TTC549 (cell line): ENCODE measurements around the gene COL15A1.

Source experiments
- FAIRE-seq: peaks from 2 replicates; lab custom pipeline; 2012; peaks lifted over from hg19 to GRCh38; lab: Jason Lieb, UNC

Gene COL15A1

DNA sequence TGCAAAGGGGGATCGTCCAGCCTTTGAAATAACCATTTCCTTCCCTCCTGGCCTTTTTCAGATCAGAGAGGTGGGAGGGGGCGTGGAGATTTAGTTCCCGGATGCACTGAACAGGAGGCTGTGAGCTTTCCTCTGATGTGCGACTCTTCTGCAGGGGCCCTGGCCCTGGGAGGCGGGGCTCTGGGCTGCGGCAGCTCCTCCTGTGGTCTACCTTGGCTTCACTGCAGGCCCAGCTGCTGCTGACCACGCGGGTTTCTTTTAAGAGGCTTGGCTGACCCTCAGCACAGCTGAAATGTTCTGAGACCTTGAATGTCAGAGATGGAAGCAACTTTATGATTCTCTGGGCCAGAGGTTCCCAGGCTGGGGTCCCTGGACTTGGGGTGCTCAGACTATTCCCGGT is 27.0 kb upstream of the COL15A1 start:
- no peak for FAIRE-seq

- FAIRE-seq = no peak
Observed at GRCh38 chr9:98917746-98918487, 25.8 kb upstream of the COL15A1 start.

DNA sequence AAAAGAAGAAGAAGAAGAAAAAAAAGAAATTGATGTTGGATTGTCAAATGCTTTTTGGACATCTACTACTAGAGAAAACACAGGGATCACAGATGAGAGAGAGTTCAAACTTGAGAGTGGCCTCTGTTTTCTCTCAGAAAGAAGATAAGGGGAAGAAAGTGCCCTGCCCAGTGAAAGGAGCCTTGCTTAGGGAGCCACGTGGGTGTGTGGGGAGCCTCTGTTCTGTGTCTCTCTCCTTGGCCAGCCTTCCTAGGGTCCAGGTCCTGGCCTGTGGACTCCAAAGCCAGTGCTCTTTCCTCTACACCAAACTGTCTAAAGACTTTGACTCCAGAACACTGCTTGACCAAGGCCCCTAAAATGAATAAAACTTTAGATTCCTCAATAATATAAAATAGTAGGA is 22.0 kb upstream of the COL15A1 start:
- no peak for FAIRE-seq

- FAIRE-seq = no peak
Observed at GRCh38 chr9:98922721-98923435, 20.8 kb upstream of the COL15A1 start.

DNA sequence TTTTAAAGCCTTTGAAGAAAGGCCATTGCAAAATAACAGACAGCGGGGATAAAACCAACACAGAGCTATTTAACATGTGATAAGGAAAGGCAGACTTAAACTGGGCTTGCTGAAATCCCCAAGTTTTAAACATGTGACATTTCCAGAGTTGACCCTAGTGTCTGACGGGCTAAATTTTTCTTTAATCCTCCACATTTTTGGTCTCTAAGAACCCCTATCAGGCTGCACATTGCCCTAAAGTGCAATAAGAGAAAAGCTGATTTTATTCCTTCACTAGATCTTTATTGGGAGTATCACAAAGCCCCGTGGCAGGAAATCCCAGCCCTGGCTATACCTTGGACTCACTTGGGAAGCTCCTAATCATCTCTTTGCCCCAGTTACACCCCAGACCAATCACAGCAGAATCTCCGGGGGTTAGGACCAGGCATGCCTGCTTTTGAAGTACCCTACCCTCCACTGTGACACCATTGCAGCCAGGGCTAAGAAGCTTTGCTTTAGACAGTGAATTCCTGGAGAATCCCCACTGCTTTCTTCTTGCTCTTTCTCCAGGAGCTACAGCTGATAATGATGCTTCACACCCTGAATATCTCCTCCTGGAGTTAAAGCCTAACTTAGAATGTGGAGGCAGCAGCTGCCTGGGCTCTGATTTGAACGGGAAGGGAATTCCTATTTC is 20.1 kb upstream of the COL15A1 start:
- FAIRE-seq = no peak

DNA sequence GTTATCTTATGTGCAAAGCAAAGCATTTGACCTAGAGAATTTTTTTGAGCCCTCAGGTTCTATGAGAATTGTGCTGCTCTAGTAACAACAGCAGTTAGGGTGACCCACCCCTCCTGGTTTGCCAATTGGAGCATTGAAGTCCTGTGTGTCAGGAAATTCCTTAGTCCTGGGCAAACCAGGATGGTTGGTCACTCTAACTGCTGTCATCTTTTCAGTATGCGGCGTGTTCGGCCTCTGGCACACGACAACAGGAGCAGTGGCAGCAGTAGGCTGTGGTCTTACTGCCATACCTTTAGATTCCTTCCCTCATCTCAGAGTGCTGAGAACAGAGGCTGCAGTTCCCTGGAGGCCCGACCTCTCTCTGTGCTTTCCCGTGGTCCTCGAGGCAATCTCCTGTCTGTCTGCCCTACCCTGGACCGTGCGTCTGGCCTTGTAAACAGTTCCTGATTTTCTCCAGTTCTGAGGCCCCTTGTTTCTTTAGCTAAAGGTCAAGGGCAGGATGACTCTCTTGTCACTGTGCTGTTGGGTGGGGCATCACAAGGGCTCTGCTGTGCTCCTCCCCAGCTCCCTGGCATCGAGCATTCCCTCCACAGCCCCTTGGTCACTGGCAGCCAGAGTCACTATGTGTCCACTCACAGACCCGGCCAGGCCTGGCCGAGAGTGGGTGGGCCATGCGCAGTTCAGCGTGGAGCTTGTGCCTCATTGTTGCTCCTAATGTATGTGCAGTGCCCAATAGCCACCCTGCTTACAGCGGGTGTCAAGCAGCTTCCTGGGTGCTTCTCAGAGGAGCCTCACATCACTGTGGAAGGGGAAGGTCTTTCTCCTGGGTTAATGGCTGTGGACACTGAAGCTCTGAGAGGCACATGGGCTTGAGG is 18.5 kb upstream of the COL15A1 start:
- no peak for FAIRE-seq

DNA sequence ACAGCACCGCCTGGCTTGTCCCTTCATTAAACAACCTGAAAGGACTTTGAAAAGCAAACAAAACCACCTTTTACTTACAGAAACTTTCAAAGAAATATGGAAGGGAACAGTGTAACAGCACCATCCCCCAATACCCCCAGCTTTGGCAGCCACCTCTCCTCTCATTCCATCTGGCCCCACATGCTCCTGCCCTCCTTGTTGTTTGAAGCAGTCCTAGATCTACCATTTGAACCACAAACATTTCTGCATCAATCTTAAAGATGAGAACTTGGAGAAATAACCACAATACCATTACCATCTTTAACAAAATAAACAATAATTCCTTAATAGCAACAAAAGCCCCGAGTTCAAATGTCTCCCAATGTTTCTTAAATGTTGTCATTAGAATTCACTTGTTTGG is 17.8 kb upstream of the COL15A1 start:
- no peak for FAIRE-seq

- no peak for FAIRE-seq
Observed at GRCh38 chr9:98927724-98928123, 16.0 kb upstream of the COL15A1 start.

- no peak for FAIRE-seq
Observed at GRCh38 chr9:98929071-98929470, 14.6 kb upstream of the COL15A1 start.

DNA sequence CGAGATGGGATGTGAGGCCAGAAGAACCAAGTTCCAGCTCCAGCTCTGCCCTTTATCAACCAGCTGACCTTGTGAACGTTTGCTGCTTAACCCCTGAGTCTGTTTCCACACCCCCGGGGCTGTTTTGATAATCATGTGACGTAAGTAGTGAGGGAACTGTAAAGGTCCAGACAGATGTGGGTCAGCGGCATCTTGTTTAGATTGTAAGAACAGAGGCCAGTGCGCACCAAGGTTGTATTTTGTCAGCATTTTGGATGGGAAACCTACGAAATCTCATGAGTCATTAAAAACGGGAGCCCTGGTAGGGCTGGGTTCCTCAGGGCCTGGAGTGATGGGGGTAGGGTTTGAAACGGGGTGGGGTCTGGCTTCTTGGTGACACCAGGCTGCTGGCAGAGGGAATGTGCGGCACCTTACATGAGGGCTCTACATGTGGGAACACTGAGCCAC is 13.8 kb upstream of the COL15A1 start:
- FAIRE-seq = no peak

DNA sequence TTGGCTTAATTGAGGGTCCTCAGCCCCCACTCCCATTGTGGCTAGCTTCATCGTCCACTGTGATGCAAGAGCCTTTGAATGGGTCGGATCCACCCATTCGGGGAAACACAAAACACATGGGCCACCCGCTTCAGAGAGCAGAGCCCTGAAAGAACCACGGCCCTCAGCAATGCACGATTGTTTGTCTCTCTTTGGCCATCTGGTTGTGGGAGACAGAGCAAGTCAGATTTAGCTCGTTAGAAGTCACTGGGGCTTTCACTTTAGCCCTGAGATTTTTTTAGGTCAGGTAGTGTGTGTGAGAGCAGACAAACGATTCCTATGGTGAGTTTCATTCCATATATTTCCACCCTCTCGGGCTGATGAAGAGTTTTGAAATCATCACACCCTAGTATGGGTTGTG is 12.9 kb upstream of the COL15A1 start:
- FAIRE-seq = no peak

DNA sequence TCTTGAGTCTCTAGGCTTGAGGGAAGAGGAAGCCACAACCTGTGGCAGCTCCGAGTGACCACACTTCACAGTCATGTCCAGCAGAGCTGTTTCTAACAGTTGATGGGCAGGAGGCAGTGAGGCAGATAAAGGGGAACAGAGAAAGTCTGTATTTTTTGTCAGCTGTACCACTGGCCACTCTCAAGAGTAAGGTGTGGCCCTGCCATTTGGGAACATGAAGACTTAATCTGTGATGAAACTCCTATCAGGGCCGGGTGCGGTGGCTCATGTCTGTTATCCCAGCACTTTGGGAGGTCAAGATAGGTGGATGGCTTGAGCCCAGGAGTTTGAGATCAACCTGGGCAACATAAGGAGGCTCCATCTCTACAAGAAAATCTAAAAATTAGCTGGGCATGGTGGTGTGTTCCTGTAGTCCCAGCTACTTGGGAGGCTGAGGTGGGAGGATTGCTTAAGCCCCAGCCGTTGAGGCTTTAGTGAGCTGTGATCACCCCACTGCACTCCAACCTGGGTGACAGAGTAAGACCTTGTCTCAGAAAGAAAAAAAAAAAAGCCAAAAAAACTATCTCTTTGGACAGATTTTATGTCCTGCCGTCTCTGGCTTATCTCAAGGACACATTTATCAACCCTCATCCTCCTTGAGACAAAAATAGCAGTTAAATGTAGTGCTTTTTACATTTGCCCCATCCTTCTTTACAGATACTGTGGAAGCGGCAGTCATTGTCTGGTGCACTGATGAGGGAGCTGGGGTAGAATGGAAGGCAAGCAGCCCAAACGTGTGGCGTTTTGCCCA is 11.9 kb upstream of the COL15A1 start:
- no peak for FAIRE-seq

- FAIRE-seq = no peak
Observed at GRCh38 chr9:98933185-98933584, 10.5 kb upstream of the COL15A1 start.

DNA sequence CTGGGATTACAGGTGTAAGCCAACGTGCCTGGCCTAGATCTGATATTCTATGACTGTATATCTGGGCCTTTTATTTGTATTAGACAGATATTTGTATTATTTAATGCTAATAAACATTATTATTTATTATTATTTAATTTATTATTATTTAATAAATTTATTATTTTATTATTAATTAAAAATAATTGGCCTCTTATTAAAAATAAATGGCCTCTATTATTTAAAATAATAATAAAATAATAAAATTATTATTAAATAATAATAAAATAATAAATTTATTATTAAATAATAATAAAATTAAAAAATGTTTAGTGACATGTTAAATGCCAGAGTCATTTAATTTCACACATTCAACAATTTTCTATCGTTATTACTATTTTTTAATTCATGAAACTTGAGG is 9.8 kb upstream of the COL15A1 start:
- FAIRE-seq = peak; percentile 95

DNA sequence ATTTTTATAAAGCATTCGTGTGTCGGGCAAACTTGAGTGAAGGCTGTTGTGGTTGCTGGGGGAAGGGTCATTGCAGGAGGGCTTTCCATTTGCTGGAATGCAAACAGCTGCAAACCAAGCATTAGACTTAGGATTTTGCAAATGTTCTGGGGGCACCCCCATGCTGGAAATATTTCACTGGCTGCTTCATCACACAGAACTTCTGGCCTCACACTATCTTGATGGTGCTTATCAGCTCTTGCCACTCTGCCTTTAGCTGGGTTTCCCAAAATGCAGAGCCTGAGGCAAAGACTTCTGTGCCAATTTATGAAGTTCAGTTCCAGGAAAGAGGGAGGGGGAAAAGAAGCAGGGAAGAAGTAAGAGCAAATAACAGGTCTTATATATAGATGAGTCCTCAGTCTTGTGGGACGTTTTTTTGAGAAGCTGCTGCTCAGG is 8.6 kb upstream of the COL15A1 start:
- FAIRE-seq = no peak

GRCh38 chr9:98940276-98940675 is 3.4 kb upstream of the COL15A1 start:
- no peak for FAIRE-seq

GRCh38 chr9:98941946-98942523 is 1.7 kb upstream of the COL15A1 start:
- FAIRE-seq = no peak

GRCh38 chr9:98942906-98943681 is 613 bp upstream of the COL15A1 start:
- FAIRE-seq = no peak

DNA sequence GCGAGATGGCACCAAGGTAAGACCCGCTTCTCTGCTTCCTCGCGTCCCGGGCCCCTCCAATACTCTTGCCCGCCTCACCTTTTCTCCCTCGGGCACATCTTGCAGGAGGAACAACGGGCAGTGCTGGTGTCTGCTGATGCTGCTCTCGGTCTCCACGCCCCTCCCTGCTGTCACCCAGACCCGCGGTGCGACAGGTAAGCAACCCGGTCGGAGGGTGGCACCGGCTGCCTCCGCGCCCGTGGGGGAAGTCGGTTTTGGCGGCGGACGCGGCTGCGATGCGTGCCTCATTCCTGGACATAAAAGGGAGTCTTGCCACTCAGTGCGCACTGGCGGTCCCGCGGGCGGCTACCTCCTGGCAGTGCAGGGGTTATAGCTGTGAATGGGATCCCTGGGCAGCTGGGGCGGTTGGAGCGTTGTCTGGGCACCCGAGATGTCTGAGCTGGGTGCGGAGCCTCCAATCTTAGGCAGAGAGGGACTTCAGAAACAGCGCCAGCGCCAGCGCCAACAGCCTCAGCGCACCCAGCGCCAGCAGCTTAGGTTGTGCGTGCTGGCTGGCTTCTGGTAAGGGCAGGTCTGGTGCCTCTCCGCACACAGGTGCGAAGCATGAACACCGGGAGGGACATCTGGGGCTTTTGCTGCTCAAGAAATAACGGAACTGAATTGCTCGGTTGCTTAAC is 488 bp downstream of the COL15A1 start:
- no peak for FAIRE-seq

DNA sequence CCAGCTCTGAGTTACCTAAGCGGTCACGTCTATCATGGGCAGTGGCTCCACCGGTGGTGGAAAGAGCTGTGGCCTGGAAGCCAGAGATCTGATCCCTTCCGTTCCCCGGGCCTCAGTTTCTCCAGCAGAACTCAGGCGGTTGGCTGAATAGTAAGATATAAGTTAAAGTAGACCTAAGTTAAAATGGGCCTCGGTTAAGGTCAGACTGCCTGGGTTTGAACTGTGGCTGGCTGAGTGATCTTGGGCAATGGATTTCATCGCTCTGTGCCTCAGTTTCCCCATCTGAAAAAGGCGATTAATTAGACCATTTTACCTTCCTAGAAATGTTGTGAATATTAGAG is 997 bp downstream of the COL15A1 start:
- FAIRE-seq = no peak
